ENCODE results near the gene MC1R. TPM values are rescaled to one million over a fixed set of nuclear protein-coding genes. Genes with fewer than 3 reads are reported as not detected.
"Not testable (repeated sequence)": the region's sequence is repeated elsewhere in the genome, so short reads cannot be mapped to it uniquely, and the experiment has no call there.

MC1R gene
- total and polyA plus RNA-seq, 2 donors (not counting 1 experiment from before 2014, with no cell fraction given), result 2.9 to 4.3 TPM

- Histone ChIP-seq H3K9ac (ENCODE audit: insufficient read depth, low read length) (no peak overlapping the region), H3K4me2 (ENCODE audit: extremely low read depth, insufficient read depth, low read length) (no peak overlapping the region), H4K20me1 (ENCODE audit: control insufficient read depth, extremely low read depth, insufficient read depth, low read length) (peaks cover 3% of the 10 kb centered on the region), H3K9me3 (ENCODE audit: control insufficient read depth, insufficient read depth, low read depth, low read length) (no peaks in the 10 kb centered on the region), H3K27me3 (ENCODE audit: control insufficient read depth, insufficient read depth, low read length) (no peaks in the 10 kb centered on the region), H3K4me3 (replicated peaks in 1 of 4; ENCODE audit: control extremely low read depth in 1 of 4, insufficient read depth in 1 of 4, low read depth in 3 of 4, low read length in 4 of 4) (no peak overlapping the region), H3K79me2 (ENCODE audit: control insufficient read depth, insufficient read depth, low read length) (peaks cover 22% of the 10 kb centered on the region), H3K27ac (ENCODE audit: insufficient read depth, low read length) (no peak overlapping the region), H2AFZ (ENCODE audit: low read length) (no peak overlapping the region), H3K4me1 (ENCODE audit: control insufficient read depth, extremely low read depth, insufficient read depth, low read length) (peaks cover 5% of the 10 kb centered on the region), H3K36me3 (ENCODE audit: control insufficient read depth, insufficient read depth, low read length) (peaks cover 6% of the 10 kb centered on the region)
- no peak for TF ChIP-seq EZH2 (IDR thresholded peaks at IDR 0.05; ENCODE audit: low read length, missing control alignments)
- TF ChIP-seq CTCF (conservative IDR thresholded peaks at IDR 0.05 in 1 of 2, IDR thresholded peaks at IDR 0.05 in 1 of 2; ENCODE audit: low read depth in 1 of 2, low read length in 2 of 2), result no peak
- DNase-seq (ENCODE audit: low read depth in 2 of 2), result no peak
Measured at GRCh38 chr16:89871895-89872294, 46.8 kb upstream of the MC1R start.

GRCh38 chr16:89873109-89873971 lies 45.3 kb upstream of the MC1R start, which contains the start of gene TCF25:
Gene TCF25, plus strand, starts transcription at chr16:89873592. Its CDS starts 76 bp downstream, at chr16:89873668.
- H3K4me3 ChIP-seq (replicated peaks in 1 of 4; ENCODE audit: control extremely low read depth in 1 of 4, insufficient read depth in 1 of 4, low read depth in 3 of 4, low read length in 4 of 4), result peak within 1 kb of the TSS; percentile 70 to 96 (median 87)
- H3K4me2 ChIP-seq (ENCODE audit: extremely low read depth, insufficient read depth, low read length), result peak within 1 kb of the TSS; percentile 81
- peak within 1 kb of the TSS; percentile 100 for H3K9ac ChIP-seq (ENCODE audit: insufficient read depth, low read length)
- H3K27me3 ChIP-seq (ENCODE audit: control insufficient read depth, insufficient read depth, low read length), result no peaks in the 10 kb centered on the region
- H3K4me1 ChIP-seq (ENCODE audit: control insufficient read depth, extremely low read depth, insufficient read depth, low read length), result peaks cover 5% of the 10 kb centered on the region
- H3K9me3 ChIP-seq (ENCODE audit: control insufficient read depth, insufficient read depth, low read depth, low read length), result no peaks in the 10 kb centered on the region
- H3K27ac ChIP-seq (ENCODE audit: insufficient read depth, low read length), result peak within 1 kb of the TSS; percentile 100
- peaks cover 3% of the 10 kb centered on the region for H4K20me1 ChIP-seq (ENCODE audit: control insufficient read depth, extremely low read depth, insufficient read depth, low read length)
- H2AFZ ChIP-seq (ENCODE audit: low read length), result peak within 1 kb of the TSS; percentile 34
- peak; percentile 67 to 88 for DNase-seq (ENCODE audit: low read depth in 2 of 2)
- H3K79me2 ChIP-seq (ENCODE audit: control insufficient read depth, insufficient read depth, low read length), result peaks cover 35% of the 10 kb centered on the region
- TF ChIP-seq CTCF (conservative IDR thresholded peaks at IDR 0.05 in 1 of 2, IDR thresholded peaks at IDR 0.05 in 1 of 2; ENCODE audit: low read depth in 1 of 2, low read length in 2 of 2) (no peak), EZH2 (IDR thresholded peaks at IDR 0.05; ENCODE audit: low read length, missing control alignments) (no peak)
- H3K36me3 ChIP-seq (ENCODE audit: control insufficient read depth, insufficient read depth, low read length), result peaks cover 6% of the 10 kb centered on the region

- H3K27me3 ChIP-seq (ENCODE audit: control insufficient read depth, insufficient read depth, low read length), result no peaks in the 10 kb centered on the region
- peak; percentile 88 to 98 for DNase-seq (ENCODE audit: low read depth in 2 of 2)
- H4K20me1 ChIP-seq (ENCODE audit: control insufficient read depth, extremely low read depth, insufficient read depth, low read length), result peaks cover 3% of the 10 kb centered on the region
- H3K9ac ChIP-seq (ENCODE audit: insufficient read depth, low read length), result peak overlapping the region; percentile 100
- TF ChIP-seq EZH2 (IDR thresholded peaks at IDR 0.05; ENCODE audit: low read length, missing control alignments) (no peak), CTCF (conservative IDR thresholded peaks at IDR 0.05 in 1 of 2, IDR thresholded peaks at IDR 0.05 in 1 of 2; ENCODE audit: low read depth in 1 of 2, low read length in 2 of 2) (no peak)
- H3K4me2 ChIP-seq (ENCODE audit: extremely low read depth, insufficient read depth, low read length), result peak overlapping the region; percentile 61
- H2AFZ ChIP-seq (ENCODE audit: low read length), result no peak overlapping the region
- H3K4me3 ChIP-seq (replicated peaks in 1 of 4; ENCODE audit: control extremely low read depth in 1 of 4, insufficient read depth in 1 of 4, low read depth in 3 of 4, low read length in 4 of 4), result peak overlapping the region; percentile 70 to 96 (median 86)
- H3K4me1 ChIP-seq (ENCODE audit: control insufficient read depth, extremely low read depth, insufficient read depth, low read length), result peaks cover 5% of the 10 kb centered on the region
- peaks cover 43% of the 10 kb centered on the region for H3K79me2 ChIP-seq (ENCODE audit: control insufficient read depth, insufficient read depth, low read length)
- H3K9me3 ChIP-seq (ENCODE audit: control insufficient read depth, insufficient read depth, low read depth, low read length), result no peaks in the 10 kb centered on the region
- H3K27ac ChIP-seq (ENCODE audit: insufficient read depth, low read length), result peak overlapping the region; percentile 100
- peaks cover 13% of the 10 kb centered on the region for H3K36me3 ChIP-seq (ENCODE audit: control insufficient read depth, insufficient read depth, low read length)
Measured at GRCh38 chr16:89873972-89874689, 44.5 kb upstream of the MC1R start.

GRCh38 chr16:89879123-89879522 lies 39.5 kb upstream of the MC1R start:
- not testable (repeated sequence) for H4K20me1 ChIP-seq (ENCODE audit: control insufficient read depth, extremely low read depth, insufficient read depth, low read length); H3K9ac ChIP-seq (ENCODE audit: insufficient read depth, low read length)
- H3K36me3 ChIP-seq (ENCODE audit: control insufficient read depth, insufficient read depth, low read length), result peaks cover 27% of the 10 kb centered on the region

More at GRCh38 chr16:89879123-89879522, 39.5 kb upstream of the MC1R start:
- not testable (repeated sequence) for H2AFZ ChIP-seq (ENCODE audit: low read length); DNase-seq (ENCODE audit: low read depth in 2 of 2); H3K27me3 ChIP-seq (ENCODE audit: control insufficient read depth, insufficient read depth, low read length); H3K9me3 ChIP-seq (ENCODE audit: control insufficient read depth, insufficient read depth, low read depth, low read length); H3K4me3 ChIP-seq (replicated peaks in 1 of 4; ENCODE audit: control extremely low read depth in 1 of 4, insufficient read depth in 1 of 4, low read depth in 3 of 4, low read length in 4 of 4); H3K4me2 ChIP-seq (ENCODE audit: extremely low read depth, insufficient read depth, low read length); H3K4me1 ChIP-seq (ENCODE audit: control insufficient read depth, extremely low read depth, insufficient read depth, low read length); H3K27ac ChIP-seq (ENCODE audit: insufficient read depth, low read length)
- peaks cover 86% of the 10 kb centered on the region for H3K79me2 ChIP-seq (ENCODE audit: control insufficient read depth, insufficient read depth, low read length)

Data from fibroblast of lung (primary cell).